Stimulated activated naive B cell treated with anti-CD40 and anti-IgM and Interleukin-4, amounts not matched to agents 10 μg/mL and 1 μg/mL and 100 μg/mL, for 72 hours (primary cell): ENCODE results near the gene RAB2B.

Source experiments
- ATAC-seq, 2 donors: fragments of 150-1000 bp; cut with Tn5 transposase; replicated peaks; 2 replicates each; pipeline ENCODE4 v1.10.0; 2021; ENCODE audit warnings: moderate library complexity in 1 of 2
- DNase-seq: peaks from one replicate; pipeline ENCODE4 v3.0.0; 2021
- H3K27ac Mint-ChIP-seq: one replicate; pipeline ENCODE4 v1.8.0; 2022; ENCODE audit warnings: mild to moderate bottlenecking, mixed read lengths
- H3K27me3 Mint-ChIP-seq, 2 donors: one replicate each; pipeline ENCODE4 v1.8.0; 2022; ENCODE audit warnings: mixed read lengths in 2 of 2
- H3K36me3 Mint-ChIP-seq, 2 donors: one replicate each; pipeline ENCODE4 v1.8.0; 2022; ENCODE audit warnings: mixed read lengths in 2 of 2, mild to moderate bottlenecking in 1 of 2
- H3K4me1 Mint-ChIP-seq, 2 donors: one replicate each; pipeline ENCODE4 v1.8.0; 2022; ENCODE audit warnings: mixed read lengths in 2 of 2, mild to moderate bottlenecking in 1 of 2
- H3K4me3 Mint-ChIP-seq, 2 donors: one replicate each; pipeline ENCODE4 v1.8.0; 2022; ENCODE audit warnings: mild to moderate bottlenecking in 2 of 2, mixed read lengths in 2 of 2, moderate library complexity in 1 of 2
- H3K9me3 Mint-ChIP-seq, 2 donors: one replicate each; pipeline ENCODE4 v1.8.0; 2022; ENCODE audit warnings: mixed read lengths in 2 of 2, mild to moderate bottlenecking in 1 of 2

Gene RAB2B

DNA sequence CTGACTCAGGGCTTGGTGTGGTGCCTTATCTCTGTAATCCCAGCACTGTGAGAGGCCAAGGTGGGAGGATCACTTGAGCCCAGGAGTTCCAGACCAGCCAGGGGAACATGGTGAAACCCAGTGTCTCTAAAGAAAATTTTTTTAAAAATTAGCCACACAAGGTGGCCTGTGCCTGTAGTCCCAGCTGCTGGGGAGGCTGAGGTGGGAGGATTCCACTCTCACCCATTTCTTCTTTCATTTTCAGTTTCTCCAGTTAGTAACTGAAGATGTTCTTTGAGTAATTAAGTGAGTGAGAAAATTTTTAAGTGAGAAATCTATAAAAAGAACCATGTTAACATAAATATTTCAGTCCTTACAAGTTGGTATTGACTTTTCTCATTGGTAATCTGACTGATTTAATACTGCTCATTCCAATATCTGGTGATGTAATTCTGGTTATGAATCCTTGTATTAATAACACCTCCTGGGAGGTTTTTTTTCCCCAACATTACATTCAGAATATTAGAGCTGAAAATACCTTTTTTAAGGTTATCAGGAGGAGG is 28.3 kb upstream of the RAB2B start:
- no peaks in the 10 kb centered on the region for H3K9me3 Mint-ChIP-seq
- DNase-seq = no peak

DNA sequence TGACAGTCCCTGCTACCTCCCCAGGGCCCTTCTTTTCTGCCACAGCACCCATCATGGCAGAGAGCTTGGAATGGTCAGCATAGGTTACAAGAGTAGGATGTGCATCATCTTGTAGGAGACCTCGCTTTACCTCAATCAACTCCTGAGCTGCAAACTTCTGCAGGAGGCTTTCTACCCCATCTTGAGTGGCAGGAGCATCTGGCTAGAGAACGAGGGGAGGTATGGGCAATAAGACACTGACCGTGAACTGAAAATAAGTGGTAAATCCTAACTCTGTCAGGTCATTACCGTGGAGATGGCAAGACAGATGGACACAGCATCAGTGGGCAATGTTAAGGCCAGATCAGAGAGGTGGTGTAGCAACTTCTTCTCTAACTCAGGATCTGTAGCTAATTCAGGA is 26.6 kb upstream of the RAB2B start:
- H3K27me3 Mint-ChIP-seq = no peaks in the 10 kb centered on the region
- H3K4me3 Mint-ChIP-seq = no peak overlapping the region
- ATAC-seq (no peak), DNase-seq (no peak)
- peaks cover 32 to 47% of the 10 kb centered on the region in 2 donors for H3K36me3 Mint-ChIP-seq
- no peak overlapping the region for H3K27ac Mint-ChIP-seq
- no peaks in the 10 kb centered on the region for H3K9me3 Mint-ChIP-seq
- H3K4me1 Mint-ChIP-seq = peaks cover 12 to 40% of the 10 kb centered on the region in 2 donors

More for the DNA sequence above, 28.3 kb upstream of the RAB2B start:
- Mint-ChIP-seq H3K36me3 (peaks cover 26 to 47% of the 10 kb centered on the region in 2 donors), H3K27ac (peak overlapping the region; percentile 56), H3K27me3 (no peaks in the 10 kb centered on the region), H3K4me3 (peak overlapping the region in 1 of 2 donors; percentile 11), H3K4me1 (peaks cover 14 to 57% of the 10 kb centered on the region in 2 donors)
- peak; percentile 51 to 55 for ATAC-seq

DNA sequence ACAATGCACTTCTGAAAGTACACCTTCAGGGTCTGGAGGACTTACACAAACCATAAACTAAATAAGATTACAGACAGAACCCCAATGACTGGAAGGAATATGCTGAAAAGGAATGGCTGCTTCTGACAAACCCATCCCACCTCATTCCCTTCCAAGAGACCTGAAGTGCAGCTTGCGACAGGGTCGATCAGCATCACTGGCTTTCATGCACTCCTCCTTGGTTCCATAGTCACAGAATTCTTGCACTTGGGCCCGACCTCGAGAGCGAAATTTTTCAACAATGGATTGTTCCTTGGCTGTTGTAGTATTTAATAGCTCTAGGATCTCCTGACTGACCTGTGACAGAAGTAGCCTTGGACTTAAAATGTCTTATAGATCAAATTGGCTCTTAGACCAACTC is 24.8 kb upstream of the RAB2B start:
- Mint-ChIP-seq H3K27ac (no peak overlapping the region), H3K36me3 (peaks cover 23 to 42% of the 10 kb centered on the region in 2 donors), H3K9me3 (no peaks in the 10 kb centered on the region), H3K4me1 (peaks cover 12 to 27% of the 10 kb centered on the region in 2 donors), H3K4me3 (no peak overlapping the region), H3K27me3 (no peaks in the 10 kb centered on the region)
- DNase-seq (no peak), ATAC-seq (no peak)

DNA sequence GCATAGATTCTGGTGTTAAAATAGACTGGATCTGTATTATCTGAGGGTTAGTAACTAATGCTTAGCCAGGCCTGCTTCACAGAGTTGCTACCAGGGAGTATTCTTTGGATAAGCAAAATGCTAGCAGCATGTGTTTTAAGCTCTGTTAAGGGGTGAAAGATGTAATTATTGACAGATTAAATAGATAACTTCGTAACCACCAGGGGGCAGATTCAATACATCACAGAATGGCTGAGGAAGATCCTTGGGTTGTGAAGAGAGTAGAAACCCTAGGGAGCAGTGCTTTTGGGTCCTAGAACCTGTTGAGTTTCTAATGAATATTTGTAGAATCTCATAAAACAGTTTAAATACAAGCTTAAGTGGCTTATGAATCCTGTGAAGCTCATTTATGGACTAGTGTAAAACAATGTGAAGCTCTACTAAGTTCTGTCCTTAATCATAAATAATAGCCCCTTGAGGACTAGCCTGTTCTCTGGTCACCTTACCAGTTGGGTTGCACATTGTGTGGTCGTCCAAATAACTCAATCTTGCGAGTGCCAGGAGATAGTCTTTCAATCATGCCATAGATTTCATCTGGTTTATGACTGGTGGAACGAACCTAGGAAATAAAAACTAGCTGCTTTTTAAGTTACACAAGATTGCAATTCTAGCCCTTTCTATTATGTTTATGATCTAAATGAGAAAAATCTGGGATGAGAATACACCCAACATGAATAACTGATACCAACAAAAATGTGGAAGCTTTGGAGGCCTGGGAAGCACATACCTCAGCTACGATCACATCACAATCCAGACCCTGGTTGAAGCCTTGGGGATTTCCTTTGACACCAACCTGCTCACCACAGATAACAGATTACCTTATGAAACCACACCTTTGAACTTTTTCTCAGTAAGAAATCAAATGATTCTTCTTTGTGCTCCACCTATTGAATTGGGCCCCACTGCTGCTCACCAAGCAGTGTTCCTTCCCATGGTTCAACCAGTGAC is 22.1 kb upstream of the RAB2B start:
- ATAC-seq (peak; percentile 70 to 74), DNase-seq (no peak)
- H3K9me3 Mint-ChIP-seq = no peaks in the 10 kb centered on the region
- peaks cover 9 to 15% of the 10 kb centered on the region in 2 donors for H3K4me1 Mint-ChIP-seq
- no peak overlapping the region for H3K27ac Mint-ChIP-seq
- no peak overlapping the region for H3K4me3 Mint-ChIP-seq
- H3K27me3 Mint-ChIP-seq = no peaks in the 10 kb centered on the region
- peaks cover 22 to 50% of the 10 kb centered on the region in 2 donors for H3K36me3 Mint-ChIP-seq

DNA sequence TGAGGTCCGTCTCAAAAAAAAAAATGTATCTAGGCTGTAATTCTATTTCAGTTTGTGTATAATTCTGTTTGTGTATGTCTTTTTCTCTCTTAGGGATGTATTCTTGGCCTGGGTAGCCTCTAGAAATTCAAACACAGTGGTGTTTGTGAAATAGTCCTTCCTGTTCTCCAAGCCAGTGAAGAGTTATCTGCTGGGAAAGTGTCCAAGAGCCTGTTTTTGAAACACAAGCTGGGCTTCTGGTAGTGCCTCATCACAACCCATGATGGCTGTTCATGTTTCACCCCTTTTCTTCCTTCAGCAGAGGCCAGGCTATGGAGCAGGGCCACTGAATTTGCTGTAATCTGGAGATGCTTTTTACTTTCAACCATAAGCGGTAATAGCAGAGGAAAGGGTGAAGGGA is 19.7 kb upstream of the RAB2B start:
- Mint-ChIP-seq H3K27me3 (no peaks in the 10 kb centered on the region), H3K27ac (no peak overlapping the region), H3K9me3 (no peaks in the 10 kb centered on the region), H3K36me3 (peaks cover 30 to 46% of the 10 kb centered on the region in 2 donors), H3K4me3 (no peak overlapping the region), H3K4me1 (peaks cover 5% of the 10 kb centered on the region in 2 donors)
- ATAC-seq (no peak), DNase-seq (no peak)

DNA sequence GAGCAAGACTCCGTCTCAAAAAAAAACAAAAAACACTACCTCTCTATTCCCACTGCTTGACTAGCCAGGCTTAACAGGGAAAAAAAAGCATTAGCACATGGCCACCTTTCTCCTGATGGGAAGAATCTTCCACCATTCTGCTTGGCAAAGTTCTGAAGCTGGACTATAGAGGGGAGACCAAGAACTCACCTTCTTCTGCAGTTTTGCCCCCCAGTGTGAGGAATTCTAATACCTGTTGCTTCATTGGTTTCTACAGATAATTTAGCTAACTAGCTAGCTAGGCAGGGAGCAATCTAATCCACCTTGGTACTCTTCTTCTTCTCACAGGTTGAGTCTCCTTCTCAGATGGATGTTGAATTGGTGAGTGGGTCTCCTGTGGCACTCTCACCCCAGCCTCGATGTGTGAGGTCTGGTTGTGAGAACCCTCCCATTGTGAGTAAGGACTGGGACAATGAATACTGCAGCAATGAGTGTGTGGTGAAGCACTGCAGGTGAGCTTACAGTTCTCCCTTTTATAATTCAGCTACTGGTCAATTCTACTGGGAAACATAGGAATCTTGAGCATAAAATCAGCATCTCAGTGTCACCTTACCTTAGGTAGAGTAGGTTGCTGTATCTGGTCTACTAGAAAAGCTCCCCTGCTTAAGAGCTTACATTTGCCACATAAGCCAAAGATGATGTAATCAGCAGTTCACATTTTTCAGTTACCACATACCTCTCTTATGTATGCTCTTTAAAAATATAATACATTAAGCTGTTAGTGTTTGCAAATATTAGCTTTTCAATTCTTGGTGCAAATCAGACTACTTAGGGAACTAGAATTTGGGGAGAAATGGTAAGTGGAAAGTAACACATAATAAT is 18.4 kb upstream of the RAB2B start:
- no peak for ATAC-seq
- no peaks in the 10 kb centered on the region for H3K27me3 Mint-ChIP-seq
- no peak overlapping the region for H3K4me3 Mint-ChIP-seq
- peaks cover 29 to 42% of the 10 kb centered on the region in 2 donors for H3K36me3 Mint-ChIP-seq
- no peak for DNase-seq
- H3K27ac Mint-ChIP-seq = peak overlapping the region; percentile 17
- H3K4me1 Mint-ChIP-seq = peaks cover 0 to 5% of the 10 kb centered on the region in 2 donors
- H3K9me3 Mint-ChIP-seq = no peaks in the 10 kb centered on the region

DNA sequence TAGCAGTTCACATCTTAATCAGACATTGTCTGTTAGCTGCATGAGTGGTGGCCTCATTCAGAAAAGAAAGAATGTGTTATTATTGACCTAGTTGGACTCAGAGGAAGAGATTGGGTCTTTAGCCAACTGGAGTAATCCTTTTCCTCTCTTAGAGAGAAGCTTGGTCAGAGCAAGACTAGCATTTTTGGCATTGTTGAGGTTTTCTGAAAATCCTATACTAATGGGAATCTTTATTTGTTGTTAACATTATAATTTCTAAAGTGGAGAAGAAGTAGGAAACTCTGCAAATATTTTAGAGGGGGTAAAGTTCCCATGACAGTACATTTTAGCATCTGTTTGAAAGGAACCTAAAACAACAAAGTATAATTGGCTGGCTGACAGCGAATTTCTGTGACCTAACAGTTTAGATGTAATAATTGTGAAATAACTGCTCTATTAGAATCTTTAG is 9.9 kb upstream of the RAB2B start:
- Mint-ChIP-seq H3K4me3 (no peak overlapping the region), H3K4me1 (peaks cover 0 to 6% of the 10 kb centered on the region in 2 donors), H3K27me3 (no peaks in the 10 kb centered on the region), H3K27ac (no peak overlapping the region), H3K9me3 (no peaks in the 10 kb centered on the region), H3K36me3 (peaks cover 10 to 16% of the 10 kb centered on the region in 2 donors)
- no peak for DNase-seq
- ATAC-seq = no peak

DNA sequence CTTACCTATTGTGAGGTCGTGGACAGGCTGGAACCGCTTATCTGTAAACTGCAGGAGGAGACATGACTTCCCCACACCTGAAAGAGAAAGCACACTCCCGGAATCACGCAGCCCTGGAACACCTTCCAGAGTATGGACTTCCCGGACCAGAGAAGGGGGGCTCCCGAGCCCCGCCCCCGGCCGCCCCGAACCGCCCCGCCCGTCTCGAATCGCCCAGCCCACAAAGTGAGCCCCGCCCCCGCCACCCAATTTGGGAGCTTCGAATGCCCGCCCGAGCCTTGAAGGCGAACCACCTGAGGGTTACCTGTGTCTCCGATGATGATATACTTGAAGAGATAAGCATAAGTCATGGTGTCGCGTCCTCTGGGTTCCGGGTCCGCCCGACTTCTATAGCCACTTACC is 235 bp downstream of the RAB2B start:
- DNase-seq = no peak
- Mint-ChIP-seq H3K27me3 (no peaks in the 10 kb centered on the region), H3K4me3 (peak overlapping the region; percentile 99), H3K36me3 (peaks cover 13 to 24% of the 10 kb centered on the region in 2 donors), H3K9me3 (no peaks in the 10 kb centered on the region), H3K4me1 (peaks cover 17 to 31% of the 10 kb centered on the region in 2 donors), H3K27ac (peak overlapping the region; percentile 97)
- no peak for ATAC-seq

DNA sequence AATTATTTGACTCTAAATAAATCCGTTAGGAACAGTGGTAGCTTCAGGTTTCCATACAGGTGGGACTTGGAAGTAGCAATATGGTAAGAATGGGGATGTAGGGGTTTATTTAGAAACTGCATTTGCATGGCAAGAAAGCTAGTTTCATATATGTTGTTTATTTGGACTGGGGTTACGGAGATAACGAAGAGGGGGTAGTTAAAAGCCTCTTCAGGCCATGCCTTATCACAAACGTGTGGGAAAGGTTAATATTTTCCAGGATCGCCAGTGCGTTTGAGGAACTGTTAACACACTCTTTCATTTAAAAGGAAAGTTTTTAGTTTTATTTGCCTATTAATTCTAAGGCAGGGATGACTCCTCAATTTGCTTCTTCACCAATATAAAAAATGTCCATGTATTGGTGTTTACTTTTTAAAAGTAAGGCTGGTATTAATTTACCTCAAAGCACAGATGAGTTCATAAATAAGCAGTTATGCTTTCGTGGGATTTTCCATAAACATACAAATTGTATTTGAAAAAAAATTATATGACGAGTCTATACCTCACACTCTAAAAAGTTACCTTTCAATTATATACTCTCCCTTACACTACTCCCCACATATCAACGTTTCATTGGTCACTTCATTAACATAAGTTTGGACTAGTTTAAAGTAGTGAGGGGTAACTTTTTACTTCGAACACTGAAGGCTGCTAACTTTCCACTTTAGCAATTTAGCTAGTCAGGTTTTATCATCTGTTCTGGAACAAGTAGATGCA is 814 bp downstream of the RAB2B start:
- ATAC-seq = peak in 1 of 2 donors; percentile 1
- Mint-ChIP-seq H3K36me3 (peaks cover 15 to 21% of the 10 kb centered on the region in 2 donors), H3K27me3 (no peaks in the 10 kb centered on the region), H3K9me3 (no peaks in the 10 kb centered on the region), H3K27ac (peak overlapping the region; percentile 97), H3K4me3 (peak overlapping the region; percentile 99), H3K4me1 (peaks cover 16 to 31% of the 10 kb centered on the region in 2 donors)
- DNase-seq = no peak

DNA sequence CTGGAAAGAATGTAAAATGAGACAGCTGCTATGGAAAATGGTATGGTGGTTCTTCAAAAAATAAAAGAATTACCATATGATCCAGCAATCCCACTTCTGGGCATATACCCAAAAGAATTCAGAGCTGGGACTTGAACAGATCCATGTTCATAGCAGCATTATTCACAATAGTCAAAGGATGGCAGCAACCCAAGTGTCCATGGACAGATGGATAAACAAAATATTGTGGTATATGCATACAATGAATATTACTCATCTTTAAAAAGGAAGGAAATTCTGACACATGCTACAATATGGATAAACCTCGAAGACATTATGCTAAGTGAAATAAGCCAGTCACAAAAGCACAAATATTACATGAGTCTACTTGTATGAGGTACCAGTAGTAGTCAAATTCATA is 9.1 kb downstream of the RAB2B start:
- no peaks in the 10 kb centered on the region for H3K9me3 Mint-ChIP-seq
- ATAC-seq = no peak
- no peak overlapping the region for H3K27ac Mint-ChIP-seq
- peaks cover 2 to 5% of the 10 kb centered on the region in 2 donors for H3K4me1 Mint-ChIP-seq
- H3K36me3 Mint-ChIP-seq = peaks cover 31 to 42% of the 10 kb centered on the region in 2 donors
- no peaks in the 10 kb centered on the region for H3K27me3 Mint-ChIP-seq
- DNase-seq = no peak
- H3K4me3 Mint-ChIP-seq = no peak overlapping the region

DNA sequence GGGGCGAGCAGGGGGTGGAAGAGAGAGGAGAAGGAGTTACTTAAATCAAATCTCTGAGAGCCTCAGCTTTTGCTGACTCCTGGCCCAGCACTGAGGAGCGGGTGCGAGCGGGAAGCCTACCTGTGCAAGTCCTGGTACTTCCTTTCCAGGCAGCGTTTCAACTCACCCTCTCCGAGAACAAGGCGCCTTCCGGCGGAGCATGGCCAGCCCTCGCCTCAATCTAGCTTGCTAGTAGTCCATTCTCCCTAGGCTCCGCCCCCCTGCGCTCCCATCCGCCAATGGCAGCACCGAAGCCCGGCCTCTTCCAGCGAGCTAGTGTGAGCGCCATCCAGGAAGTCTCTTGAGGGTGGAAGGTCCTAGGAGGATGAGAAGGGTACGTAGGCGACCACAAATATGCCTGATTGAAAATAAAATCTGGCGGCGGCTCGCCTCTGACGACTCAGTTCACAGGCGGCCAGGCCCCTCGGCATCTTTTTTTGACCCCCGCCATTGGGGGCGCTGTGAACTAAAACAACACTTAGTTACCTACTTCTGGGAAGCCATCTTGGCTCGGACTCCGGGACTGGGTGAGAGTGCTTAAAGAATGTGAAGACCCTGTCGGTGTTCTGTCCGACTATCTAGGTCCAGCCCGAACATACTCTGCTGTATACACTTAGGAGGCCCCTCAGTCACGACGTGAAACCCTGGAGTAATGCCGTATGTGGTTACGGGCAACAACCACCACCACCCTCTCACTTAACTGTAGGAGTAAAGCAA is 20.7 kb downstream of the RAB2B start, which contains the start of gene CHD8:
Gene CHD8, minus strand, starts transcription at position 212 of the 756 bp plus-strand sequence. CDS start 24,480 bp downstream, outside the sequence.
- H3K27ac Mint-ChIP-seq = peak within 1 kb of the TSS; percentile 99
- peaks cover 15 to 28% of the 10 kb centered on the region in 2 donors for H3K36me3 Mint-ChIP-seq
- ATAC-seq (peak; percentile 97 to 98), DNase-seq (peak; percentile 100)
- H3K9me3 Mint-ChIP-seq = no peaks in the 10 kb centered on the region
- H3K4me1 Mint-ChIP-seq = peaks cover 8 to 27% of the 10 kb centered on the region in 2 donors
- no peaks in the 10 kb centered on the region for H3K27me3 Mint-ChIP-seq
- H3K4me3 Mint-ChIP-seq = peak within 1 kb of the TSS; percentile 95 to 99

DNA sequence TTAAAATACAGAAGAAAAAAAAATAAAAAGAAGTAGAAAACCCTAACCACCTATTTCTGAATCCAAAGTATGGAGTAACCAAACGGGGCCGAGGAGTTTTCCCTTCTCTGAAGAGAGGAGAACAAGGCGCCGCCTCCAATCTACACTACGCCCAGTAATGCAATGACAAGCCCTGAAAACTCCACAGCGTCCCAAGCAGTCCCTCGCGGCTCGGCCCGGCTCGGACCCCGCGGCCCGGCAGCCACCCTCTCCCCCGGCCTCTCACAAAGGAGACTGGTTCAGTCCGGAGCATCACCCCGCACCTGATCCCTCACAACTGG is 21.2 kb downstream of the RAB2B start:
- peaks cover 15 to 23% of the 10 kb centered on the region in 2 donors for H3K36me3 Mint-ChIP-seq
- no peaks in the 10 kb centered on the region for H3K9me3 Mint-ChIP-seq
- peak overlapping the region; percentile 99 for H3K27ac Mint-ChIP-seq
- no peaks in the 10 kb centered on the region for H3K27me3 Mint-ChIP-seq
- H3K4me3 Mint-ChIP-seq = peak overlapping the region; percentile 95 to 99
- no peak for DNase-seq
- ATAC-seq = peak; percentile 38 to 39
- peaks cover 8 to 27% of the 10 kb centered on the region in 2 donors for H3K4me1 Mint-ChIP-seq
